NCI-H146 (cell line): ENCODE results near the gene PLEKHG1.

Experiments used
- DNase-seq: peaks from one replicate; lab custom pipeline; 2025; lab: John Stamatoyannopoulos, UW

PLEKHG1 gene

DNA sequence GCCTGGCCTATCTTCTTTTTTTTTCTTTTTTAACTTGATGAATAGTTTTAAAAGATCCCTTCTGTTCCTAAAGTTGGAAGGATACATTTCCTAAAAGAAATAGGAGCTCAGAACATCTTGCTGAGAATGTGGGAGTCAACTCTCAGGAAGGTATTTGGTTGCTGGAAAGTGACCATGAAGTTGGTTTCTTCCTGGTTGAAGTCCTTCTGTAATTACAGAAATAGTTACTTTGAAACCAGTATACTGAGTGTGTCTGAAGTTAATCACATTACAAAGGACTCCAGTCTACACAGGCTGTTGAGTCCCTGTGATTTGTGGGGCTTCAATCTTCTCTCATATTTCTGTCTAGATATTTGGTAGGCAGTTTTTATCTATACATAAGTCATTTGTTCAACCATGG lies 9.8 kb upstream of the PLEKHG1 start:
- no peak for DNase-seq

DNA sequence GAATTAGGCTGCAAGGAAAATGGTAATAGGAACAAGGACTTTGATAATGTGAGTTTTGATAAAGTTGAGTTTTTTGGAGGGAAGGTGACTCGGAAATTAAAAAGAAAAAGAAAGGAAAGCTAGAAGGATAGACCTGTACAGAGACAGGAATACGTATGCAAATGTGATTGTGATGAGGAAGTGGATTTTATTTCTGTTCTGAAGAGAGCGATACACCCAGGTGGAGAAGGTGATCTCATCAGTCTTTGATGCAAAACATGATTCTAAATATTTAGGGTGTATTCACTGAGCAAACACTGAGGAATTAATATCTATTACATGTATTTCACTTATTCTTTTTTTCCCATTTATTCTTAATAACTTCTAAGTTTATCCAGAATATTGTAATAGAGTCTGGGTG lies 9.2 kb upstream of the PLEKHG1 start:
- DNase-seq: no peak

DNA sequence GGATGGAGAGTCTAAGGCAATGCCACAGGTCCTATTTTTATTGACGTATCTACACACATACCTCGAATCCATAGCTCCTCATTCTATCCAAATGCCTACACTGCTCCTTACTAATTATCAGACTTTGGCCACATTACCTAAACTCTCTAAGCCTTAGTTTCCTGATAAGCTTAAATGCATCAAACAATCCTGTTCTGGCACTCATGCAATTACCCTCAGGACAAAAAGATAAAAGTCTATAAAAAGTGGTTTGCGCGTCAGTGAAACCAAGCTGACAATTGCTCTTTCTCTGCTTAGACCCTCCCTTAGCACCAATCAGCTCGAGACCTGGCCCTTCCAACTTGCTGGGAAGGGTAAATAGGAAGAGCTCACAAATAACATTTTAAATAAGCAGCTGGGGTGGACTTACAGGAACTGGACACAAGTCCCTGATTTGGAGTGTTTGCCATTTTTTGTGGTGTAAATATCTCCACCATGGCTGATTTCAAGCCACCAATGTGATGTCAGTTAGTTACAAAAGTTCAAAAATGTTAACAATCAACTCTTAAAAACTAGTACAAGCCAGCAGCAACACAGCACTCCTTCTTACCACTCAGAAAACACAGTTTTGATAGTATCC lies 7.2 kb upstream of the PLEKHG1 start:
- DNase-seq: no peak

DNA sequence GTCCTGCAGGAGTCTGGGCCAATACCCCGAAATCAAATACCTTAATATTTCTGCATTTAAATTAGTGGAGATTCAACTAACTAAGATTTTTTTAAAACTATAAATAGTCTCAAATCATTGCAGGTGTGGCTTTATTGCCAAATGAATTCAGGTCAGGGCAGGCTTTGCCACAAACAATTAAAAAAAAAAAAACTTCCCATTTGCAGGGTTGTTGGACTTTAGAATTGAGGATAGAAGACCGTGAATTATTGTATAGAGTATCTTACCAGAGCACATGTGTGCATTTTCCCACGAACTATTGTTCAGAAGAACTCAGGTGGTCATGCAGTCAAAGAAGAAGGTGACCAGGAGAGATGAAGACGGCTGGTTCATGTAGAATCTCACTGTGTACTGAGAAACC lies 6.6 kb upstream of the PLEKHG1 start:
- DNase-seq: no peak

DNA sequence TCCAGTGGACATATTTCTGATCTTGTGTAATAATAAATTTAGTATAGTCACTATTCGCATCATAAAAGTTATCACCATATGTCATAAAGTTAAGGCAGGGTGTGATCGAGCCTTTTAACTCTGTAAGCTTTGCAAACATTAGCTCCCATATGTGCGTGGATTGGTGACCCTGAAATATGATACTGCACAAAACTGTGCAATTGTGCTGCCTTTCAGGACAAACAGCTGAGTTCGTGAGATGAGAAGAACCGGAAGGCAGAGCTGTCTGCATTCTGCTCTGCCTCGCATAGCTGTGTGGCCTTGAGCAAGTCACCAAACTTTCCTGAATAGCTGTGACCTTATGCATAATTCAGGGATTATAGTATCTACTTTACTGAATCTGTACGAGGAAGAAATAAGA lies 3.2 kb upstream of the PLEKHG1 start:
- no peak for DNase-seq

DNA sequence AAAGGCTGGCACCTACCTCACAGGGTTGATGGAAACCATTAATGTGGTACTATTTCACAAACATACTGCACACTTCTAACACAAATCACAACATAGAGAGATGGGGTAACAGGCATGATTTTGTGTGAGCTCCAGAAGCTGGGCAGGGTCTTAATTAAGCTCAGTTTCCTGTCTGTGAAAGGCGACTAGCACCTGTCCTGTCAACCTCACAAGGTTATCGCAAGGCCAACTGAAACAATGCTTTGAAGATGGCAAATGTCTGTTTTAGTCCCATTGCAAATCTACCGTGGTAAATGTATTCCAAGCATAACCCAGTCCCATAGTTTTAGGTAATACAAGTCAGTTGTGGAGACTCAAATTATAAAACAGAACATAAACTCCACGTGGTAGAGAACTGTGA lies 1.3 kb upstream of the PLEKHG1 start:
- no peak for DNase-seq

DNA sequence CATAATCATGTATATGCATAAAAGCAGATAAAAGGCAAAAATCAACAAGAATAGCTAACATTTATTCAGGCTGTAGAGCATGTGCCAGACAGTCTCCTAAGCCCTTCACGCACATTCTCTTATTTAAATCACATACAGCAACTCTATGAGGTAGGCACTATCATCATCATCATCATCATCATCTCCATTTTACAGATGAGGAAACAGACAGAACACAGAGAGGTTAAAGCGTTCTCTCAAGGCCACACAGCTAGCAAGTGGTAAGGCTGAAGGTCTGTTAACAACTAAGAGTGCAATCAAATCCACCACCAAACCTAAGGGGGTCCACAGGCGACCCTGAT lies 857 bp upstream of the PLEKHG1 start:
- DNase-seq: no peak

DNA sequence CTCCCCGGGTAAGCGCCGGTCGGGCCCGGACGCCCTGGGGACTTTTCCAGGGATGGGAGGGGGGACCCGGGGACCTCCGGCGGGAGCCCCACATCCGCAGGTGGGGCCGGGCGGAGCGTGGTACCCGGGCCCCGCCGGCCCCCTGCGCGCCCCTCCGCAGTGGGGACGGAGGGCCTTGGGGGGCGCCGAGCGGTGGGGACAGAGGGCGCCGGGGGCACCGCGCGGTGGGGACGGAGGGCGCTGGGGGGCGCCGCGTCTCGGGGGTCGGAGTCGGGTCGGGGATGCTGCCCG lies 270 bp downstream of the PLEKHG1 start:
- no peak for DNase-seq

DNA sequence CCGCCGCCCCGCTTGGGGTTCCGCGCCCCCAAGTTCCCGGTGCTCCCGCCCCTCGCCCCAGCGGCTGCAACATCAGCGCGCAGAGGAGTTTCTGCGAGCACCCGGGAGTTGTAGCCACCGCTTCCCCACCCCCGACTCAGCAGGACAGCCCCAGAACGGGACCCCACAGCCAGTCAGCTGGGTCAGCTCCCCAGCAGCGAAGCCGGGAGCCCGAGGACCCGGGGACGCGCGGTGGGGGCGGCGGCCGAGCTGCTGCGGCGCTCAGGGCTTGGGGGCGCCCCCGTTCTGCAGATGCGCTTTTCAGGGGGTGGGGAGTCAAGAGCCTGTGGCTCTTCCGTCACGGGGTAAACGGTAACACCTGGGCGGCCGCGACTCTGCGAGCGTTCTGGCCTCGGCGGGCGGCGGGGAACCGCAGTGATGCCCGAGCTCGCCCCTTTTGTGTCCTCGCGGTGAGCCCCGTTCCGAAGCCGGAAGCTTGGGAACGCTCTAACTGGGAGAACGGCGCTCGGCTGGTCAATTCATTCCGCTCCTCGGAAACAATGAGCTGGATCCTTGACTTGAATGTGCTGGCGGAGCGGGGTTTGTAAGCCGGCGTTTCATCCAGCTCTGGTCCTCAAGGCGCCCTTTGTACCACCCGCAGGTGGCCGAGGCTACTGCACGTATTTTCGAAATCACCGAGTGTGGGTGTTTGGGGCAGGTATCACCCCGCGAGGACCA lies 774 bp downstream of the PLEKHG1 start:
- peak; percentile 97 for DNase-seq

DNA sequence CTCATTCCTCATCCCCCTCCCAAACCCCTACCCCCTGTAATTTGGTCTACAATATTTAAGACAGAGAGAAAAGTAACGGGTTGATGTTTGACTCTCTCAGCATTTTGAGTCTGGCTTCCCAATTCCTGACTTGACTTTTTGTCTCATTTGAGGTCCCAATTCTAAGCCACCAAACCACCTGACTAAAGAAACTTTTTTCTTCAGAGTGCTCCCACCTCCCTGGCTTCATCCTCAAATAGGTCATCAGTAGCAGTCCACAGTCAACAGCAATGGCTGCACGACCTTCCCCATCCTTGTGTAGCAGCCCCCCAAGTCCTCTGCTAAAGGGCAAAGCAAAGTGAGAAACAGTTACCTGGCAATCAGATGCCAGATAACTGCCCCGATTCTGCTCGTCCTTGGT lies 1.8 kb downstream of the PLEKHG1 start:
- no peak for DNase-seq

DNA sequence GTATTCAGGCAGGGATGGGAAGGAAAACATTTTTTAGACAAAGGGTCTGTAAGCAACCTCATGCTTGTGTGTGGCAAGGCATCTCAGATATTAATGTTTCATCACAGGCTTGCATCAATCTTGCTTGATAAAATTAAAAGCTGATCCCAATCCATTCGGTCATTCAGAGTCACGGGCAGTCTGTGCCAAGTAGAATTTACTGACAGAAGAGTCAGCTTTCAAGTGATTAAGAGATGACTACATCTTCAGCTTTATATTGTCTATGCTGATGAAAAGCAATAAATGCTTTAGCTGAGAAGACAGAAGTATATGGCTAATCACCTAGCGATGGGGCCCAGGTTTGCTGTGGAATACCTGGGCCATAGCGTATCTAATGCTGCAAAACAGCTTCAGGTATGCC lies 3.5 kb downstream of the PLEKHG1 start:
- no peak for DNase-seq

DNA sequence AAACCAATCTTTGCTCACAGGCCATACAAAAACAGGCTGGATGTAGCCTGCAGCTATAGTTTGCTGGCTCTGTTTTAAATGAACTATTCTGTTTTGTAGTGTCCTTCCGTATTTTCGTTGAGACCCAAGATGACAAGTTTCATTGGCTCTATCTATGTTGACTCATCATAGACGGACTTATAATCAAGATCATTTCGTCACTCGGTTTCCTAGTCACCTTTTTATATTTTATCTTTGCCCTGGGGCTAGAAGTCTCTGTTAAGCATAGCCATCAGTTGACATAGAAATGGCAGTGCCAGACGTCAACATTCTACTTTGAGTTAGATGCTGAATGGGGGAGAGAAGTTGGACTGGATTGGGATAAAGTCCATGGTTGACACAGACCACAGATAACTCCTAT lies 4.8 kb downstream of the PLEKHG1 start:
- DNase-seq: no peak

DNA sequence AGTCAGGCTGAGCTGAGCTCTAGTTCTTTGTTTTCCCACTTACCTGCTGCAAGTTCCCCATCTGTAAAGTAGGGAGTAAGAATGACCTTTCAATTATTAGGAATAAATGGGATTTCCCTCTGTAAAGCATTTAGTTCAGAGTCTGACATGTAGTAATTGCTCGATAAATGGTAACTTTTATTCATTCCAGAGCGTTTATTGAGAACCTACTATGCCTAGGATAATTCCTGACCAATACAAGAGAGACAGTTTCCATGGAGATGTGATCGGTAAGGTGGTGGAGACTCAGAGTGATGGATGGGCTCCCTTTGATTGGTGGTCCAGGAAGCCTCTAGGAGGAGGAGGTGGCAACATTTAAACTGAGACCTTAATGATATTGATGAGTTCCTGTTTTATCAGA lies 5.6 kb downstream of the PLEKHG1 start:
- no peak for DNase-seq

DNA sequence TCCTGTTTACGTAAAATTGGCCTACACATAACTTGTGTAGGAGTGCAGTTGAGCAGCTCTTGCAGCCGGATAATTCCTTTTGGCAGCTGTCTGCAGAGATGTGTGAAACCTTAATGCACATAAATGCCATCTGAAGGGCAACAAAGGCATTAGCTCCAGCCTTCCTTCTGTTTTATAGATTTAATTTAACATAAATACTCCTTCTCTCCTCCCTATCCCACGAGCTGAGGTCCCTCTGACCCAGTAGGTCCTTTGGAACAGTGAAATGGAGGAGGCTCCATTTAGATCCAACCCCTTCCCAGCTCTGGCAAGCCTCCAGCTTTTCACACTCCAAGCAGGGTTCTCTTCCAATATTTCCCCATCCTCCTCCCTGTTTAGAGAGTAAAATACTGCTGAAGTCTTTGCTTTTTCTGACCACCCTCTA lies 6.5 kb downstream of the PLEKHG1 start:
- no peak for DNase-seq

DNA sequence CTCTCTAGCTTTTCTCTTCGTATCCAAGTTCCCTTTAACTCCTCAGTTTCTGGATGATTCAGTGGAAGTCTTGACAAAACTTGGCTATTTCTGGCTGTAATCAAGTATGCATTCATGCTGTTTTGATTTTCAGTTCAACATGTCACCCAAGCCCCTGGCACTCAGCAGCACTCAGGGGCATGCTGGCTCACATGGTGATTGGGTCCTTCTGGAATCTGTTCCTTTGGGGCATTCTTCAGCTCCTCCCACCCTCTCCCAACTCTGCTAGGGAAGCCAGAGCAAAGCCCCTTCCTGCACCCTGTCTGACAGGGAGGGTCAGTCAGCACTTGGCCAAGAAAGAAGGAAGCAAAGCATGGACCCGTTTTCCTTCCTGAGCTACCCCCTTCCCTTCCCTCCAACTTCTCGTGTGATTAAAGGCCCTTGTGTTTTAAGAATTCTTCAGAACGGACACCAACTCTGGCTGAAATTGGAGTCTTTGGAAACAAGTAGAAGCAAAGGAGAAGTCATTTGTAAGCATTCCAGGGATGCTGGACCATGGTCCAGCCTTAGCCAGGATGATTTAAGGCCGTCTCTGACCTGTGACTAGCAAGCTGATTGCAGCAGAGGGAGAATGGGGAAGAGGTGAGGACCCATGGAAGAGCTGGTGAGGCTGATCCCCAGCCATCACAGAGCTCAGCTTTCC lies 7.1 kb downstream of the PLEKHG1 start:
- DNase-seq: no peak

DNA sequence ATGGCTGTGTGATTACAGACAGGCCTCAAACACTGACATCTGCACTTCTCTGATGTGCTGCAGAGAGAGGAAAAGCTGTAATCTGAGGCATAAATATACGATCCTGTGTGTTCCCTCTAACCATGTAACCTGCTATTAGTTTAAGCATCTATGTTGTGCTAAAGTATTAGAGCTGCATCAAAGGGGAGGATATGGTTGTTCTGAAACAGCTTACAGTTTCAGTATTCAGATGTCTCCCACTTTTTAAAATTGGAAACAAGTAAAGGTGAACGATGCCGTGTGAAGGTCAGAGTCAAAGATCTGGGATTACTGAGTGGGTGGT lies 7.6 kb downstream of the PLEKHG1 start:
- DNase-seq: no peak

DNA sequence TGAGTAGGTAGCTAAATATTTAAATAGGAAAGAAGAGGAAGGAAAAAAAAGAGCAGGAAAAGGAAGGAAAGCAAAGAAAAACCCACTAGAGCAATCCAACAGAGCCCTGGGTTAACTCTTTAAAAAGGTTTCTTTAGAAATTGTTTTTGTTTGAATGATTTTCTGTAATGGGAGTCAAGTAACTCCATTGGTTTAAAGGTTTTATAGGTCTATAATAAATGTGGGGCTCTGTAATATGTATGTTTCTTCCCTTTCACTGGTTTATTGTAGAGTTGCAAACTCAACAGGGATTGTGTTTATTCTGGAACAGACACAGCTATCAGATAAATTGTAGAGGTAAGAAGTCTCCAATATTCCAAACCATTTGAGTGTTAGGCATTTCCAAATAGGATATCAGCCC lies 10.9 kb downstream of the PLEKHG1 start:
- no peak for DNase-seq

DNA sequence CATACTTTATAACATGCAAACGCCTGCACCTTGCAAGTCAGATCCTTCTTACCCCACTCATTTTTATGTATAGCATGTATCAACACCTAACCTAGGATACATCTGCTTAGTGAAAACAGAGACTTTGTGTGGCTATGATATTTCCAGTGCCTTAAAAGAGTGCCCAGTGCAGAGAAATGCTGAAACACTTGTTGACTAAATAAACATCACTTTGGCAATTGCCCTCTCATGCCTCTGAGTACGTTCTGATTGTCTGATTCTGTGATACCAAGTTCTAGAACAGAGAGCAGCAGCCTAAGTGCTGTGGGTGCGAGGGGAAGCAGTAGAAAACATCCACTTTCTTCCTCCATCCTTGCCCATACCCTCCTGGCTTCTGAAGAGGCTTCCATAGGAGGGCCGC lies 13.6 kb downstream of the PLEKHG1 start:
- DNase-seq: no peak

DNA sequence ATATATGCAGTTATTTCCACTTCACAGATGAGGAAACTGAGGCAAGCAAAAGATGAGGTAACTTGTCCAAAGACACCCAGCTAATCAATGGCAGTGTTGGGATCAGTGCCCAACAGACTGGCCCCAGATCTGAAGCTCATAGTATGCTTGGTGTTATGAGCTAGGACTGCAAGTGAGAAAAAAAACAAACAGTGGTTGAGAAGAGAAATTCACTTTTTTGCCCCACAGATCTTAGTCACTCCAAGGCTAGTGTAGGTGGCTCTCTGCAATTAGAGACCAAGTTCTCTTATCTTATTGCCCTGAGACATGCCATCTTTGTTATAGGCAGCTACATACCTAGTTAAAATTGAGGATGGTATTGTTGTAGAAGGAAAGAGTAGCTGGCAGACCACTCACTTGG lies 16.3 kb downstream of the PLEKHG1 start:
- DNase-seq: no peak

DNA sequence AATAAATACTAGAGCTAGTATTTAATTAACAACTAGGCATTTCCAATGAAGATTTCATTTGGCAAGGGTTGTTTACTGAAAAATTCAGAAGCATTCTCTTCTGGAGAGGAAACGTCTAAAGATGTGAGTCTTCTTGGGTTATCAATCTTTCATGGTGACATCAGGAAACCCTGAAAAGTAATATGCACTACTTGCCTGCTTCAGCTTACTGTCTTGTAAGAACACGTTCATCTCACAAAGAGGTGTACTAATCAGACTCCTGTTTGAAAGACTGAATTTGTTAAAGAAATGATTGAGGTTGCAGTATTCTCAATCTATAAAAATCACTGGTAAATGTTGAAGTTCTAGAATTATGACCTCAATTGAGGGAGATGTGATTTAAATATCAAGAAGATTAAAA lies 16.9 kb downstream of the PLEKHG1 start:
- no peak for DNase-seq

DNA sequence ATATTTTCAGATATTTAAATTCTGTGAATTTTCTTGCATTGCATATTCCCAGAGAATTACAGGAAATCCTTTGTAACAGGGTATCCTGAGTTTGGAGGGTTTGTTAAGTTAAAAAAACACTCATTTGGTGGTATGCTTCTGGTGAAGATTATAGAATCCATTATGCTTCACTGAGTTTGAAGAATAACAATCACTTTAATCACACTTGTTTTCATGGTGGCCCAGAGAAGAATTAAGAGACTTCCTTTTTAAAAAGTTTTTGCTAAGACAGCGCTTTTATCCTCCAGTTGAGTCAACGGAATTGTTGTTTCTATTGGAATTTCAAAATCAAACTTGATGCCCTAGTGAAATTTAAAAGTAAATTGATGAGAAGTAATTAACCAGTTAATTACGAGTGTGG lies 17.4 kb downstream of the PLEKHG1 start:
- no peak for DNase-seq

DNA sequence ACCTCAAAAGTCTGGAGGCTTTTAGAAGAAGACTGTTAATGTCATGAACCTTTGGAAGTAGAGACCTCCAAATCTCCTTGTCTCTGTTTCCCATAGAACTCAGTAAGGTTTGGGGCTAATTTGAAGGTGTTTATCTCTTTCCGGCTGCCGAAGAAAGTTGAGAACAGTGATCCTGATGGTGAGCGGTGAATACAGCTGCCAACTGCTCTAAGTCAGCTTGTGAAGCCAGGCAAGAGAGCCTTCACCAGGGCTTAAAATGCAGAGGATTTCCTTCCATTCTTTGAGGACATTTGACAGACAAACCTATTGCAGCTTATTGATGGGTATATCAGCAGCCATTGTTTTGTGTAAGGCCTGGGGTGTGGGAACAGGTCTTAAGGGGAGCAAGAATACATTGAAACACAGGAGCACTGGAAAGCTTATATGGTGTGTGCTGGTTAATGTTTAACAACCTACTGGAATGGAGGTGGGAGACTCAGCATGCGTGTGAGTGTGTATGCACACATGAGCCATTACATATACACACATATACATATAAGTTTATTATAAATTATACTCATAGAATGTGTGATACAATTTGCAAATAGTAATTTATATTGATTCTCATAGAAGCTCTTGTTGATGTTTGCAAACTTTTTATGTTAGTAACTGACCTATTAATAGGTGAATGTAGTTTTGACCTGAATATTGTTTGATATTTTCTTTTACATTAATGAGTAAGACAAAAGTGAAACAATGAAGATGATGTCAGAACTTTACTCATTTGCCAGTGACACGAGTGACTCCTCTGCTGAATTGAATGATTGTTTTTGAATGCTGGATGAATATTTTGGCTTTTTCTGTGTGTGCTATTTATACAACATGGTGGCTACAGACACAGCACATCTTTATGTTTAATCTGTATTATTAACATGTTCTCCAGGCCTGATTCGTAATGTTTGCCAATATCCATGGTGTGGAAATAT lies 18.1 kb downstream of the PLEKHG1 start:
- DNase-seq: no peak

DNA sequence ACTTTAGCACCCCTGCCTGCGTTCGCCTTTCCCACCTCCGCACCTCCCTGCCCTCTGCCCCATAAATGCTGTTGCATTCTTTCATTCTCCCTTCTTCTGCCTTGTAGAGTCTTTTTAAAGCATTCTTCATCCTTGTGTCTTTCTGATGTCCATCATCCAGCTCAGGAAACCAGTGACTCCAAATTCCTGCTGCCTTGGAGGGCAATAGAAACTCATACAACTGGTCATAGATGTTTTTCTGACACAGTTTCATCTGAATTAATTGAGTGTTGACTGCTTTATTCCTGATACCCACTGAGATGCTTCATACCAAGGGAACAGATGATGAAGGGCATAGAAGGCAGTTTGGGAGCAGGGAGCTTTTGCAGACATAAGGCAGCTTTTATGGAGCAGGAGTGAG lies 19.6 kb downstream of the PLEKHG1 start:
- DNase-seq: no peak
